ENCODE measurements around the gene PLEKHA7.

The PLEKHA7 gene

DNA sequence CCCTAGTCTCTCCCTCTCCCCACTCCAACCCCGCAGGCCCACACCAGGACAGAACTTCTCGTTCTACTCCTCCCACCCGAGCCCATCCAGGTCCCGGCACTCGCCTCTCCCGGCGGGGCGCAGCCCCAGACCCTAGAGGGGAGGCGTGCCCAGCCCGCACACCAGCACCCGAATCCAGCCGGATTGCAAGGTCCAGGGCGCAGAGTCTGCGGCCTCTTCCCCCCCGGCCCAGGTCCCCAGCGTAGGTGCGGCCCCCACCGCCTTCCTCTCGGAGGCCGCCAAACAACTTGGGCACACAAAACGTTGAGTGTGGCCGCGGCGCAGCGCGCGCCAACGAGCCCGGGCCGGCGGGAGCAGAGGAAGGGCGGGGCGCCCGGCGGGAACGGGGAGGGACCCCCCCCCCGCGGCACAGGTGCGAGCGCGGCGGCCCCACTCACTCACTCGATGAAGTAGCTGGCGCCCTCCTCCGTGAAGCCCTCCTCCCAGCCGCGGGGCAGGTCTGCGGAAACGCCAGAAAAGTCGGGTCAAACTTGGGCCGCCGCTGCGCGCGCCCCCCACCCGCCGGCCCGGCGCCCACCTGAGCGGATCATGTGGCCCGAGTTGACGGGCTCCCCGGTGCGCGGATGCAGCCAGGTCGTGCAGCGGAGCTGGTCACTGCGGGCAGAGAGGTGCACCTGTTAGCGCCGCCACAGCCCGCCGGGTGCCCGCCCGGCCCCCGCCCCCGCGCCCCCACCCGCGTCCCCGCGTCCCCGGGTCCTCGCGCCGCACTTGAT lies 480 bp downstream of the PLEKHA7 start:
- TF ChIP-seq, protein P1, sequence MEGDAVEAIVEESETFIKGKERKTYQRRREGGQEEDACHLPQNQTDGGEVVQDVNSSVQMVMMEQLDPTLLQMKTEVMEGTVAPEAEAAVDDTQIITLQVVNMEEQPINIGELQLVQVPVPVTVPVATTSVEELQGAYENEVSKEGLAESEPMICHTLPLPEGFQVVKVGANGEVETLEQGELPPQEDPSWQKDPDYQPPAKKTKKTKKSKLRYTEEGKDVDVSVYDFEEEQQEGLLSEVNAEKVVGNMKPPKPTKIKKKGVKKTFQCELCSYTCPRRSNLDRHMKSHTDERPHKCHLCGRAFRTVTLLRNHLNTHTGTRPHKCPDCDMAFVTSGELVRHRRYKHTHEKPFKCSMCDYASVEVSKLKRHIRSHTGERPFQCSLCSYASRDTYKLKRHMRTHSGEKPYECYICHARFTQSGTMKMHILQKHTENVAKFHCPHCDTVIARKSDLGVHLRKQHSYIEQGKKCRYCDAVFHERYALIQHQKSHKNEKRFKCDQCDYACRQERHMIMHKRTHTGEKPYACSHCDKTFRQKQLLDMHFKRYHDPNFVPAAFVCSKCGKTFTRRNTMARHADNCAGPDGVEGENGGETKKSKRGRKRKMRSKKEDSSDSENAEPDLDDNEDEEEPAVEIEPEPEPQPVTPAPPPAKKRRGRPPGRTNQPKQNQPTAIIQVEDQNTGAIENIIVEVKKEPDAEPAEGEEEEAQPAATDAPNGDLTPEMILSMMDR (IDR thresholded peaks at IDR 0.05; ENCODE audit: low read depth, low read length, missing control alignments): no peak
- no peak for DNase-seq (ENCODE audit: extremely low read depth, low read depth)
- no peak overlapping the region for H3K4me3 ChIP-seq (replicated peaks; ENCODE audit: low read depth, low read length)

DNA sequence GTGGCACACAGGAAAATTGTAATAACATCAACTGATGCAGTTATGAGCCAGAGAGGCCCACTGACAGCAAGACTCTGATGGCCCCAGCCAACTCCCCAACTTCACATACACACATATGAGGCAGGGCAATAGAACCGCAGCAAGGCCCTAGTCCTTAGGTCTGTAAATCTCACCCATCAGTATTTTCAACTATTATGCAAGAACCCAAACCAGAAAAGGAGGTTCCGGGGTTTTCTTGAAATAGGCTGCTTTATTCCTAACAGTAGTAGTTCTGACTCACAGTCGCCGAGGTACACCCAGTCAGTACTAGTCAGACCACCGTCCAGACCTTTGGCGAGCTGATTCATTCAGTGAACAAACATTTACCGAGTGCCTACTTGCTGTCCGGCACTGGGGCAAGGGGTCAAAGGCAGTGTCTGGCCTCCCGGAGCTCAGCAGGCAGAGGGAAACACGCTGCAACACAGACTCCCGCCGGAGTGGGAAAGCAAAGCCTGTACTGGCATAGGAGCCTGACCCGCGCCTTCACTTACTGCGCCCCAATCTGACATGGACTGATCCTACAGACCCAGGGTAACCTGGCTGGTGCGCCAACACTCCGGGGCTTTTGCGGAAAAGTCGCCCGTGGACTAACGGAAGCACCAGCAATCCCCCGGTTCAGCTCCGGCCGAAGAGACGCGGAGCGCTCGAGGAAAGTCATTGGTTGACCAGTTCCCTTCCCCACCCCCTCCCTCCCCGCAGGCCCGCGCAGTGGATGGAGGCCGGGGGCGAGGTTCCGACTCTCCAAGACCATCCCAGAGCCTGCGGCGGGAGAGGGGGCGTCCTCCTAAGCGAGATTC lies 1.3 kb downstream of the PLEKHA7 start:
- TF ChIP-seq, protein P1 (IDR thresholded peaks at IDR 0.05; ENCODE audit: low read depth, low read length, missing control alignments): no peak
- H3K4me3 ChIP-seq (replicated peaks; ENCODE audit: low read depth, low read length): no peak overlapping the region
- no peak for DNase-seq (ENCODE audit: extremely low read depth, low read depth)

DNA sequence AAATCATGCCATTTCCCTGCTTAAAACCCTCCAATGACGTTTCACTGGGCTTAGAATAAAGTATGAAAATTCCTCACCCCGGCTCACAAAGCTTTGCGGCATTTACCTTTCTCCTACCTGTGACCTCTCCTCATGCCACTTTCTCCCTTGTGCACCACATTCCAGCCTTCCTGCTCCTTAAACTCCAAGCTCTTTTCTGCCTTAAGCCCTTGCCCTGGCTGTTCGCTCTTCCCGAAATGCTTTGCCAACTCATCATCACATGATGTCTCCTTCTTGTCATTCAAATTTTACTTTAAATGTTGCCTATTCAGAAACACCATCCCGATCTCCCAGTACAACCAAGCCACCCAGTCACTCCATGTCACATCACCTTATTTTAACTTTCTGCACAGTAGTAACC lies 2.0 kb downstream of the PLEKHA7 start:
- no peak overlapping the region for H3K4me3 ChIP-seq (replicated peaks; ENCODE audit: low read depth, low read length)
- DNase-seq (ENCODE audit: extremely low read depth, low read depth): no peak
- TF ChIP-seq, protein P1 (IDR thresholded peaks at IDR 0.05; ENCODE audit: low read depth, low read length, missing control alignments): no peak

DNA sequence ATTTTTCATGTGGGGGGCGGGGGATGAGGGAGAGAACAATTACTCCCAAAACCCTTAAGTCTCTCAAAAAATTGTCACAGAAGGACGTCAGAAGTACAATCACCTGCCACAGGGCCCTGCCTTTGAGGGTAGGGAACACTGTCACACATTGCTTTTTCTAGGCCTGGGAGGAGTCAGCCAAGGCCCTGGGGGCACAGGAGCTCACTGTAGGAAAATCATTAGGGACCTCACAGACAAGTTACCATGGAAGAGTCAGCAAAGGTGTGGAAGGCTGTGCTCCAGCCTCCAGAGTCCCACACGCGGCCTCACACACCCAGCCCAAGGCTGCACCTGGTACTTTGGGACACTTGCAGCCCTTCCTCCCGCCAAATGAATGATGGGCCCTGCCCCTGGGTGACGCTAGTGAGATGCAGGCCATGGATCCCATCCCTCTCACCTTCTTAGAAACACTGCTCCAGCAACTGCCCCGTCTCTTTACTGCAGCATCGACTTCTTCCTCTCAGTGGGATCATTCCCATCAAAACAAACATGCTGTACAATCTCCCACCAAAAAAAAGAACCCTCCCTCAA lies 3.3 kb downstream of the PLEKHA7 start:
- TF ChIP-seq, protein P1 (IDR thresholded peaks at IDR 0.05; ENCODE audit: low read depth, low read length, missing control alignments): no peak
- DNase-seq (ENCODE audit: extremely low read depth, low read depth): no peak
- no peak overlapping the region for H3K4me3 ChIP-seq (replicated peaks; ENCODE audit: low read depth, low read length)

DNA sequence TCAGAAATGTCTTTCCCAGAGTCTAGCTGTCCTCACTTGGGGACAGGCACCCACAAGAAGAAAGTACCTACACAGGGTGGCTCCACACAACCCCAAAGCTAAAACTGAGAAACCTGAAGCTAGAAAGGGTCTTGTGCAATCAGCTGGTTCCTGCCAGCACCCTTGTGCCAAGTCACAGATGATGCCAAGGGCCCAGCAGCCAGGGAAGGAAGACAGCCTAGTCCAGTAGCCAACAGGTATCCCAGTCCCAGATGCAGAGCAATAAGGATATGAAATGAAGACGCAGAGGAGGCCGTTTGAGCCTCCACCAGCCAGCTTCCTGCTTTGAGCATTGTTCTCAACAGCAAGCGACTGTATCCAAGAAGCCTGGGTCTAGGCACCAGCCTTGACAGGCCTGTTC lies 6.1 kb downstream of the PLEKHA7 start:
- DNase-seq (ENCODE audit: extremely low read depth, low read depth): no peak
- TF ChIP-seq, protein P1 (IDR thresholded peaks at IDR 0.05; ENCODE audit: low read depth, low read length, missing control alignments): no peak
- H3K4me3 ChIP-seq (replicated peaks; ENCODE audit: low read depth, low read length): no peak overlapping the region

DNA sequence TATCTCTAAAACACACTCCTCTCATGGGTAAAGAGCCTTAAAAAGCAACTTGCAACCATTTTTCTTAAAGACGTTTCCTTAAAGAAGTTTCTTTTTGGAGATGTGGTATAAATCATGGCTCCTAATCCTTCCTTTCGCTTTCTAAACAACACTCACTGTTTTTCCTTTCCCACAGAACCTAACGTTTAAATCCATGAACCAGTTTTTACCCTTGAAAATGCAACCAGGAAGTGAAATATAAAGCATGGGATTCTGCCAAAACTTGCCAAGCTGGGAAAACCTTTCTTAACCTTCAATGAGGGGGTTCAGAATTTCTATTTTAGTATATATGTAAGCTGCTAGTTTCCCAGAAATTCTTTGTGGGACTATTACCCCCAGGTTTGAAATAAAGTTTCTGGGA lies 8.6 kb downstream of the PLEKHA7 start:
- DNase-seq (ENCODE audit: extremely low read depth, low read depth): no peak
- TF ChIP-seq, protein P1 (IDR thresholded peaks at IDR 0.05; ENCODE audit: low read depth, low read length, missing control alignments): no peak
- no peak overlapping the region for H3K4me3 ChIP-seq (replicated peaks; ENCODE audit: low read depth, low read length)

All from HFF-Myc (cell line).